Measurements from ENCODE around the gene RAD51B.

Gene RAD51B

GRCh38 chr14:68568907-68569897, 749.6 kb downstream of the RAD51B start:
- Histone ChIP-seq H3K4me3 (ENCODE audit: low read length) (no peak overlapping the region), H3K27me3 (ENCODE audit: control insufficient read depth, insufficient read depth, low read length) (no peaks in the 10 kb centered on the region), H3K9me3 (ENCODE audit: control insufficient read depth, low read depth, low read length) (no peaks in the 10 kb centered on the region), H3K9ac (ENCODE audit: low read length) (no peak overlapping the region), H3K36me3 (ENCODE audit: control insufficient read depth, low read depth, low read length) (no peaks in the 10 kb centered on the region), H3K27ac (ENCODE audit: low read length) (no peak overlapping the region), H3K4me1 (ENCODE audit: control insufficient read depth, low read depth, low read length) (peaks cover 12% of the 10 kb centered on the region)

DNA sequence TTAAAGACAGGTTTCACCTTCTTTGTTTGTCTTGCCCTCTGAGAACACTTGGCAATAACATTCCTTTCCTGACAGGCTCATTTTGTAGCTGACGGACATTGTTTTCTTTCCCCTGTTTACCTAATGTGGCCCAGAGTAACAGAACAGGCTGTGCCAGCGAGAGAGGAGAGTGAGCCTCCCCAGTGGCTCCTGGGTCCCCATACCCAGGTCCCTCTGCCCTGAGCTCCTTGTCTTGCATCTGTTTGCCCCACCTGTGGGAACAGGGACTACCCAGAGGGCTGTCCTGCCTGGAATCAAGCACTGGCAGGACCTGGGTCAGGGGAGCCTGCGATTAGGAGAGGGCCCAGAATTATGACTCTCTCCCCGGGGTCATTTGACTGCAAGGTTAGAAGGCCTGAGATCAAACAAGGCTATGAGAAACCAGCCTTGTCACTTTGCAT, 750.4 kb downstream of the RAD51B start:
- Histone ChIP-seq H3K27me3 (ENCODE audit: control insufficient read depth, insufficient read depth, low read length) (no peaks in the 10 kb centered on the region), H3K4me1 (ENCODE audit: control insufficient read depth, low read depth, low read length) (peaks cover 12% of the 10 kb centered on the region), H3K27ac (ENCODE audit: low read length) (no peak overlapping the region), H3K36me3 (ENCODE audit: control insufficient read depth, low read depth, low read length) (no peaks in the 10 kb centered on the region), H3K4me3 (ENCODE audit: low read length) (no peak overlapping the region), H3K9ac (ENCODE audit: low read length) (no peak overlapping the region), H3K9me3 (ENCODE audit: control insufficient read depth, low read depth, low read length) (no peaks in the 10 kb centered on the region)

DNA sequence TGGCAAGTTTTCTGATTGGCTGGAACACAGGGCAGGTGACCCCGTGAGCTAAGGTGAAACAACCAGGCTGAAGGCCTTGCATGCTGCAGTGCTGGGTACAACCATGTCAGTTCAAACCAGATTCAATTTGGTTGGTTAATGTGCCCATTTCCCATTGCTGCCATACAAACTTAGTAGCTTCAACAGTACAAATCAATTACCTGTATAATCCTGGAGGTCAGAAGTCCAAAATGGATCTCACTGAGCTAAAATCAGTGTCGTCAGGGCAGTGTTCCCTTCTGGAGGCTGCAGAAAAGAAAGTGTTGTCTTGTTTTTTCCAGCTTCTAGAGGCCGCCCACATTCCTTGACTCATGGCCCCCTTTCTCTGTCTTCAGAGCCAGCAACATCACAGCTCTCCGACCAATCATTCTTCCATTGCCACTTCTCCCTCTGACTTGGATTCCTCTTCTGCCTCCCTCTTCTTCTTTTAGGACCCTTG, 751.6 kb downstream of the RAD51B start:
- no peak overlapping the region for H3K4me3 ChIP-seq (ENCODE audit: low read length)
- no peaks in the 10 kb centered on the region for H3K36me3 ChIP-seq (ENCODE audit: control insufficient read depth, low read depth, low read length)
- no peak overlapping the region for H3K27ac ChIP-seq (ENCODE audit: low read length)
- H3K9ac ChIP-seq (ENCODE audit: low read length), result no peak overlapping the region
- H3K4me1 ChIP-seq (ENCODE audit: control insufficient read depth, low read depth, low read length), result peaks cover 12% of the 10 kb centered on the region
- no peaks in the 10 kb centered on the region for H3K9me3 ChIP-seq (ENCODE audit: control insufficient read depth, low read depth, low read length)
- H3K27me3 ChIP-seq (ENCODE audit: control insufficient read depth, insufficient read depth, low read length), result no peaks in the 10 kb centered on the region

DNA sequence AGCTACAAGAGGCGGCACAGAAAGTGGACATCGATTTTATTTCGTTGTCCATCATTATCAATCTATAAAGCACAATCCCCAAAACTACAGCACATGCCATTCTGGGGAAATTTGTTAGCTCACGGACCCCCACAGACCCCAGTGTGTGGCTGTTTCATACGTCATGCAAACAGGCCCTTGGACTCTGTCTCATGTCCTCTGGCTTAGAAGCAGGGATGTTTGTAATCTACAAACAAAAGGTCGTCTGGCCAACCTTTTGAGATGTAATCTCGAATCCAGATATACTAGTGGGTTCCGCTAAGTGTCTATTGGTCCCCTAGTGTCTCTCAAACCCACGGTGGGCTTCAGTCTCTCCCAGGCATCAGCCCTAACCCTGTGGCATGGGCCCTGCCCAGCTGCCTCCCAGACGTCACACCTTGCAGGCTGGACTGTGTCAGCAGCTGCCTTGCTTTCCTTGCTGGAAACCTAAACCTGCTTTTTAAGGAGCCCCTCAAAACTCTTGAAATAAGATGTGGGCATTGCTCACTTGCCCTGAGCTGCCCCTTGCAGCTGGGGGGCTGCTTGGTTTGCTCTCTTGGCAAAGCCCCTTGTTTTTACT, 752.4 kb downstream of the RAD51B start:
- Histone ChIP-seq H3K9me3 (ENCODE audit: control insufficient read depth, low read depth, low read length) (no peaks in the 10 kb centered on the region), H3K27ac (ENCODE audit: low read length) (no peak overlapping the region), H3K9ac (ENCODE audit: low read length) (no peak overlapping the region), H3K27me3 (ENCODE audit: control insufficient read depth, insufficient read depth, low read length) (no peaks in the 10 kb centered on the region), H3K4me3 (ENCODE audit: low read length) (no peak overlapping the region), H3K36me3 (ENCODE audit: control insufficient read depth, low read depth, low read length) (no peaks in the 10 kb centered on the region), H3K4me1 (ENCODE audit: control insufficient read depth, low read depth, low read length) (peaks cover 12% of the 10 kb centered on the region)

- H3K27ac ChIP-seq (ENCODE audit: low read length), result no peak overlapping the region
- H3K9me3 ChIP-seq (ENCODE audit: control insufficient read depth, low read depth, low read length), result no peaks in the 10 kb centered on the region
- no peak overlapping the region for H3K4me3 ChIP-seq (ENCODE audit: low read length)
- peaks cover 12% of the 10 kb centered on the region for H3K4me1 ChIP-seq (ENCODE audit: control insufficient read depth, low read depth, low read length)
- no peaks in the 10 kb centered on the region for H3K36me3 ChIP-seq (ENCODE audit: control insufficient read depth, low read depth, low read length)
- H3K27me3 ChIP-seq (ENCODE audit: control insufficient read depth, insufficient read depth, low read length), result no peaks in the 10 kb centered on the region
- H3K9ac ChIP-seq (ENCODE audit: low read length), result no peak overlapping the region
Observed at GRCh38 chr14:68573126-68573525, 753.5 kb downstream of the RAD51B start.

DNA sequence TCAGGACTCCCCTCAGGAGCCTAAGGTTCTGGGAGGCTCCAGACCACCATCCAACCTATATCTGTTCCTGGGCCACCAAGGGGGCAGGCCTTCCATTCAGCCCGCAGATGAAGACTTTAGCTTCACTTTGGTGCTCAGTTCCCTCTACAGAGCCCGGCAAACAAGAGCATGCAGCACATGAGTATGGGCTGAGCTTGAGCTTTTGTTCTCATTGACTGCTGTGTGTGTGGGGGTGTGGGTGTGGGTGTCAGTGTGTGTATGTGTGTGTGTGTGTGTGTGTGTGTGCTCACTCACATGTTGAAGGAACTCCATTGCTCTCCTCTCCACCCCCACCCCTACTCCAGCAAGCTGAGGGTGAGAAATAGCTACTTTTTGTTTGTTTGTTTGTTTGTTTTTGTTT, 754.1 kb downstream of the RAD51B start:
- no peaks in the 10 kb centered on the region for H3K9me3 ChIP-seq (ENCODE audit: control insufficient read depth, low read depth, low read length)
- no peak overlapping the region for H3K9ac ChIP-seq (ENCODE audit: low read length)
- H3K36me3 ChIP-seq (ENCODE audit: control insufficient read depth, low read depth, low read length), result no peaks in the 10 kb centered on the region
- H3K27me3 ChIP-seq (ENCODE audit: control insufficient read depth, insufficient read depth, low read length), result no peaks in the 10 kb centered on the region
- H3K27ac ChIP-seq (ENCODE audit: low read length), result no peak overlapping the region
- no peak overlapping the region for H3K4me3 ChIP-seq (ENCODE audit: low read length)
- peaks cover 11% of the 10 kb centered on the region for H3K4me1 ChIP-seq (ENCODE audit: control insufficient read depth, low read depth, low read length)

DNA sequence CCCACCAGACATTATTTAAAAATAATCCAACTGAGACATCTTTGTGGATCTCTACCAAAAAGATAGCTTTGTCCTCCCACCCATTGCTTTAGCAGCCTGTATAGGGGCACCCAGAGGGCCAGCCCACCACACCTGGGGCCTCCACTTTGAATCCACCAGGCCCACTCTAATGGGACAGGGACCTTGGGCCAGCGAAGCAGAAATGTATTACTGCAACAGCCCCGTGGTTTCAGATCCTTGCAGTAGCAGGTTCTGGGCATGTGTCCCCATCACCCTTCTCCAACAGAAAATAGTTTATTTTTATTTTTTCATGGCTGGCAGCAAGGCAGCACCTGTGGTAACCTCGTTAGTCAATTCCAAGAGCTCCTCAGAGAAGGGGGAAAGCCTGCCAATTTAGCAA, 754.9 kb downstream of the RAD51B start:
- Histone ChIP-seq H3K27me3 (ENCODE audit: control insufficient read depth, insufficient read depth, low read length) (no peaks in the 10 kb centered on the region), H3K9ac (ENCODE audit: low read length) (no peak overlapping the region), H3K4me1 (ENCODE audit: control insufficient read depth, low read depth, low read length) (peaks cover 5% of the 10 kb centered on the region), H3K27ac (ENCODE audit: low read length) (no peak overlapping the region), H3K4me3 (ENCODE audit: low read length) (no peak overlapping the region), H3K9me3 (ENCODE audit: control insufficient read depth, low read depth, low read length) (no peaks in the 10 kb centered on the region), H3K36me3 (ENCODE audit: control insufficient read depth, low read depth, low read length) (no peaks in the 10 kb centered on the region)

DNA sequence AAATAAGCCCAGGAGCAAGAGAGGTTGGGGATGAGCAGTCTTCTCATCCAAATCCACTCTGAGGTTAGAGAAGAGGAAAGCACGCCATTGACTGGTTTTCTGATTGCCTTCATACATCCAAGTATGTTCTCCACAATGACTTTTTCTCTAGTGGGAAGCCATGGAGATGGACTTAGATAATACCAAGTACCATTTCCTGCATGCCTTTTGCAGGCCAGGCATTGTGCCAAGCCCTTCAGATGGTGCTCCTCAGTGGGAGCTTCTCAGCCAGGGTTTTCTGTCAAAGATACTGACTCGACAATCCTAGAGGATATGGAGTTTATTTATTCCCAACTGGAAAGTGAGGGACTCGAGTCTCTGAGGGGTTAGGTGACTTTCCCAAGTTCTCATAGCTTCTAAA, 755.3 kb downstream of the RAD51B start:
- H3K27ac ChIP-seq (ENCODE audit: low read length), result no peak overlapping the region
- no peaks in the 10 kb centered on the region for H3K27me3 ChIP-seq (ENCODE audit: control insufficient read depth, insufficient read depth, low read length)
- H3K4me1 ChIP-seq (ENCODE audit: control insufficient read depth, low read depth, low read length), result peaks cover 1% of the 10 kb centered on the region
- no peak overlapping the region for H3K9ac ChIP-seq (ENCODE audit: low read length)
- no peaks in the 10 kb centered on the region for H3K36me3 ChIP-seq (ENCODE audit: control insufficient read depth, low read depth, low read length)
- no peak overlapping the region for H3K4me3 ChIP-seq (ENCODE audit: low read length)
- no peaks in the 10 kb centered on the region for H3K9me3 ChIP-seq (ENCODE audit: control insufficient read depth, low read depth, low read length)

DNA sequence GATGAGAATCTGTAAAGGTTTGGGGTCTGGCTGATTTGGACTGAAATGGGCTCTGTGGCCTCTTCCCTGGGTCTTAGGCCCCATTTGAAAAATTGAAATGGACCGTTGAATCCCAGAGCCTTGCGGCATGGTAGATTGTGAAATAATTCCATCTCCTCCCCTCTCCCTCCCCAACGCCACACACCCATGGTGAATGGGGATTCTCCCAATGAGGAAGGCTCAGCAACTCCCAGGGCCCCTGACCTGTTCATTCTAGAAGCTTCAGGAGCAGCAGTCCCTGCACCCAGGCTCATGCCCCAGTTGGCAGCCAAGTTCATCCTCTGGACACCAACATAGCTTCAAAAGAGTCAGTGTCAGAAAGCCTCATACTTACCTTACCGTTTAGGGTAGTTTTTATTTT, 755.8 kb downstream of the RAD51B start:
- Histone ChIP-seq H3K9ac (ENCODE audit: low read length) (no peak overlapping the region), H3K4me1 (ENCODE audit: control insufficient read depth, low read depth, low read length) (no peaks in the 10 kb centered on the region), H3K9me3 (ENCODE audit: control insufficient read depth, low read depth, low read length) (no peaks in the 10 kb centered on the region), H3K36me3 (ENCODE audit: control insufficient read depth, low read depth, low read length) (no peaks in the 10 kb centered on the region), H3K4me3 (ENCODE audit: low read length) (no peak overlapping the region), H3K27ac (ENCODE audit: low read length) (no peak overlapping the region), H3K27me3 (ENCODE audit: control insufficient read depth, insufficient read depth, low read length) (no peaks in the 10 kb centered on the region)

- H3K9ac ChIP-seq (ENCODE audit: low read length), result no peak overlapping the region
- H3K36me3 ChIP-seq (ENCODE audit: control insufficient read depth, low read depth, low read length), result no peaks in the 10 kb centered on the region
- no peaks in the 10 kb centered on the region for H3K4me1 ChIP-seq (ENCODE audit: control insufficient read depth, low read depth, low read length)
- no peaks in the 10 kb centered on the region for H3K27me3 ChIP-seq (ENCODE audit: control insufficient read depth, insufficient read depth, low read length)
- H3K4me3 ChIP-seq (ENCODE audit: low read length), result no peak overlapping the region
- no peak overlapping the region for H3K27ac ChIP-seq (ENCODE audit: low read length)
- H3K9me3 ChIP-seq (ENCODE audit: control insufficient read depth, low read depth, low read length), result no peaks in the 10 kb centered on the region
Observed at GRCh38 chr14:68576031-68576430, 756.5 kb downstream of the RAD51B start.

- Histone ChIP-seq H3K9ac (ENCODE audit: low read length) (no peak overlapping the region), H3K4me3 (ENCODE audit: low read length) (no peak overlapping the region), H3K27ac (ENCODE audit: low read length) (no peak overlapping the region), H3K27me3 (ENCODE audit: control insufficient read depth, insufficient read depth, low read length) (no peaks in the 10 kb centered on the region), H3K36me3 (ENCODE audit: control insufficient read depth, low read depth, low read length) (no peaks in the 10 kb centered on the region), H3K4me1 (ENCODE audit: control insufficient read depth, low read depth, low read length) (no peaks in the 10 kb centered on the region), H3K9me3 (ENCODE audit: control insufficient read depth, low read depth, low read length) (no peaks in the 10 kb centered on the region)
Observed at GRCh38 chr14:68576496-68577244, 757.1 kb downstream of the RAD51B start.

Measured in iPS-18a (cell line).